HepG2 (cell line): ENCODE measurements around the gene PBLD. TPM values are rescaled to one million over a fixed set of nuclear protein-coding genes. Genes with fewer than 3 reads are reported as not detected.

Experiments used
- AGO1 ChIP-seq: fragments of 200-400 bp; formaldehyde crosslinking; IDR thresholded peaks from 2 replicates; pipeline ENCODE4 v1.6.1; 2017; ENCODE audit warnings: mild to moderate bottlenecking, low read depth, low read length, moderate library complexity; ENCODE audit not compliant: poor library complexity, severe bottlenecking
- BCL6 ChIP-seq: IDR thresholded peaks from 2 replicates; pipeline ENCODE4 v1.6.1; 2016; ENCODE audit warnings: missing genetic modification reagents, missing compliant biosample characterization
- DNMT1 ChIP-seq: sonication (generic); formaldehyde crosslinking; IDR thresholded peaks from 2 replicates; pipeline ENCODE4 v1.5.1; 2020; ENCODE audit warnings: mild to moderate bottlenecking, missing genetic modification reagents
- GATAD1 ChIP-seq: IDR thresholded peaks from 2 replicates; pipeline ENCODE4 v1.6.1; 2016; ENCODE audit warnings: missing genetic modification reagents, missing compliant biosample characterization
- KLF12 ChIP-seq: sonication (generic); formaldehyde crosslinking; IDR thresholded peaks from 2 replicates; pipeline ENCODE4 v1.4.0; 2020; ENCODE audit warnings: missing genetic modification reagents, borderline replicate concordance
- MTF2 ChIP-seq: sonication (generic); formaldehyde crosslinking; IDR thresholded peaks from 2 replicates; pipeline ENCODE4 v1.5.0; 2020; ENCODE audit warnings: missing genetic modification reagents, borderline replicate concordance
- RFX1 ChIP-seq: fragments of 450-650 bp; IDR thresholded peaks from 2 replicates; pipeline ENCODE4 v1.6.1; 2017
- SALL1 ChIP-seq: sonication (generic); formaldehyde crosslinking; IDR thresholded peaks from 2 replicates; pipeline ENCODE4 v1.8.0; 2022; ENCODE audit warnings: mild to moderate bottlenecking, missing genetic modification reagents
- ZBTB34 ChIP-seq: sonication (generic); formaldehyde crosslinking; IDR thresholded peaks from 2 replicates; pipeline ENCODE4 v1.8.0; 2022; ENCODE audit warnings: mild to moderate bottlenecking, missing genetic modification reagents
- ZNF121 ChIP-seq: sonication (generic); formaldehyde crosslinking; IDR thresholded peaks from 2 replicates; pipeline ENCODE4 v1.5.0; 2020; ENCODE audit warnings: mild to moderate bottlenecking, missing genetic modification reagents
- ZNF44 ChIP-seq: sonication (generic); formaldehyde crosslinking; IDR thresholded peaks from 2 replicates; pipeline ENCODE4 v1.5.1; 2020; ENCODE audit warnings: mild to moderate bottlenecking, missing genetic modification reagents
- ZNF510 ChIP-seq: sonication (generic); formaldehyde crosslinking; IDR thresholded peaks from 2 replicates; pipeline ENCODE4 v1.4.0; 2020; ENCODE audit warnings: low read depth, mild to moderate bottlenecking, missing genetic modification reagents
- ZNF772 ChIP-seq: sonication (generic); formaldehyde crosslinking; IDR thresholded peaks from 2 replicates; pipeline ENCODE4 v1.5.0; 2020; ENCODE audit warnings: mild to moderate bottlenecking, missing genetic modification reagents
- polyA plus RNA-seq, 8 experiments: library from polyadenylated mRNA; depleted of rRNA in 3 of 8; stranded (reverse) in 7 of 8; unstranded in 1 of 8; fragments of >200 nt; fragmentation: Illumina TruSeq in 4 of 8; extraction: Trizol in 4 of 8; gene quantifications; 2 replicates each; pipeline versions ENCODE4 v1.2.1 to v1.2.3, GENCODE V29; 2011 to 2016; ENCODE audit warnings: low read depth in 4 of 8, missing spikeins in 1 of 8, mixed read lengths in 1 of 8; ENCODE audit not compliant: insufficient read depth in 1 of 8
- total RNA-seq, 5 experiments: library from RNA; depleted of rRNA; stranded (reverse); fragments of >200 nt; fragmentation: Illumina TruSeq; extraction: Trizol; gene quantifications; 2 replicates each; pipeline ENCODE4 v1.2.3, GENCODE V29; 2016; ENCODE audit warnings: low read depth in 1 of 5
- TF ChIP-seq, protein P1 (sequence below): sonication (generic); formaldehyde crosslinking; IDR thresholded peaks from 2 replicates; pipeline ENCODE4 v1.8.1; 2022; ENCODE audit warnings: low read depth, mild to moderate bottlenecking, missing genetic modification reagents
- TF ChIP-seq, protein P2 (sequence below): sonication (generic); formaldehyde crosslinking; IDR thresholded peaks from 2 replicates; pipeline ENCODE4 v1.4.0; 2020; ENCODE audit warnings: low read depth, mild to moderate bottlenecking, missing genetic modification reagents
- TF ChIP-seq, protein P3 (sequence below): sonication (generic); formaldehyde crosslinking; IDR thresholded peaks from 2 replicates; pipeline ENCODE4 v1.9.0; 2021; ENCODE audit warnings: missing genetic modification reagents, borderline replicate concordance
- TF ChIP-seq, protein P4 (sequence below): fragments of 450-650 bp; IDR thresholded peaks from 2 replicates; pipeline ENCODE4 v1.6.1; 2017; ENCODE audit warnings: mild to moderate bottlenecking
- TF ChIP-seq, protein P5 (sequence below): sonication (generic); formaldehyde crosslinking; IDR thresholded peaks from 2 replicates; pipeline ENCODE4 v1.4.0; 2020; ENCODE audit warnings: mild to moderate bottlenecking, missing genetic modification reagents

Gene PBLD
- total and polyA plus RNA-seq, 2 of the 13 experiments (the other 11 are each of a cell fraction or from before 2014, with no cell fraction given): 0.42 to 3.1 TPM

DNA sequence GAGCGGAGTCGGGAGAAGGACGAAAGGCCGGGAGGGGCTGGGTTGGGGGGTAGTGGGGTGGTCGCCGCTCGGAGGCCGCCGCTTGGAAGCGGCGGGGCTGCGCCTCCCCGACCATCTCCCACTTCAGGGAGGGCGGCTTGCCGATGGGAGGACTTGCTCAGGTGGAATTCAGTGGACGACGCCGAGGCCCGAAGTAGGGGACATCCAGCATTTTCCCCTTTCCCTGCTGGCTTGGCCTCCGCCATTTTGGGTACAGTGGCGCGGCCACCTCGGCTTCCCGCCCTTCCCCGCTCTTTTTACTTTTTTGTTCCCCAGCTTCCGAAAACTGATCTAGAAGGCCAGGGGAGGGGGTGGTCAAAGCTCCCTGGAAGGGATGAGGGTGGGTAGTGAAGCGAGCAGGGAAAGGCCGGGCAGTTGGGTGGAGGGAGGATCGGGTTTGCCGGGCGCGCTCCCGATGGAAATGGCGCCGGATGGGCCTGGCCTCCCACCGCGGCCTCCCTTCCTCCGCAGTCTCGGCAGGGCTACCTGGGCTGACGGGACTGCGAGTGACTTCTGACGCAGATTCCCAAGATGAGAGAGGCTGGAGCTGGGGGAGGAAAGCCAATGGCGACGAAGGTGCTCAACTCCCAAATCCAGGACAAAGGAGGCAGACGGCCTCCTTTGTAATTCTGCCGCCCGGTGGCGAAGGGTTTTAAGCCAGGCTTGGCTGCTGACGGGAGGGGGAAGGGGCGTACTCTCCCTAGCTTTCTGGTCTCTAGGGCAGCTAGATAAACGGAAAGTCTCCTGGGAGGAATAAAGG, at the start of gene PBLD (continued):
- TF ChIP-seq AGO1 (peak; percentile 67), MTF2 (CRISPR knock-in tag) (no peak), ZNF121 (CRISPR knock-in tag) (no peak), DNMT1 (no peak), RFX1 (no peak), ZNF772 (CRISPR knock-in tag) (no peak), ZNF510 (CRISPR knock-in tag) (0 out of 2 replicates have a peak, but pooled peaks have one; percentile 17), ZBTB34 (CRISPR knock-in tag) (no peak), ZNF44 (CRISPR knock-in tag) (no peak), BCL6 (CRISPR knock-in tag) (no peak), SALL1 (CRISPR knock-in tag) (peak; percentile 60; the same call in 1 of the 2 replicates), GATAD1 (peak; percentile 49; the same call in 1 of the 2 replicates), KLF12 (CRISPR knock-in tag) (no peak)
- TF ChIP-seq, protein P1, sequence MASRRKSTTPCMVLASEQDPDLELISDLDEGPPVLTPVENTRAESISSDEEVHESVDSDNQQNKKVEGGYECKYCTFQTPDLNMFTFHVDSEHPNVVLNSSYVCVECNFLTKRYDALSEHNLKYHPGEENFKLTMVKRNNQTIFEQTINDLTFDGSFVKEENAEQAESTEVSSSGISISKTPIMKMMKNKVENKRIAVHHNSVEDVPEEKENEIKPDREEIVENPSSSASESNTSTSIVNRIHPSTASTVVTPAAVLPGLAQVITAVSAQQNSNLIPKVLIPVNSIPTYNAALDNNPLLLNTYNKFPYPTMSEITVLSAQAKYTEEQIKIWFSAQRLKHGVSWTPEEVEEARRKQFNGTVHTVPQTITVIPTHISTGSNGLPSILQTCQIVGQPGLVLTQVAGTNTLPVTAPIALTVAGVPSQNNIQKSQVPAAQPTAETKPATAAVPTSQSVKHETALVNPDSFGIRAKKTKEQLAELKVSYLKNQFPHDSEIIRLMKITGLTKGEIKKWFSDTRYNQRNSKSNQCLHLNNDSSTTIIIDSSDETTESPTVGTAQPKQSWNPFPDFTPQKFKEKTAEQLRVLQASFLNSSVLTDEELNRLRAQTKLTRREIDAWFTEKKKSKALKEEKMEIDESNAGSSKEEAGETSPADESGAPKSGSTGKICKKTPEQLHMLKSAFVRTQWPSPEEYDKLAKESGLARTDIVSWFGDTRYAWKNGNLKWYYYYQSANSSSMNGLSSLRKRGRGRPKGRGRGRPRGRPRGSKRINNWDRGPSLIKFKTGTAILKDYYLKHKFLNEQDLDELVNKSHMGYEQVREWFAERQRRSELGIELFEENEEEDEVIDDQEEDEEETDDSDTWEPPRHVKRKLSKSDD (CRISPR knock-in tag): no peak
- TF ChIP-seq, protein P2, sequence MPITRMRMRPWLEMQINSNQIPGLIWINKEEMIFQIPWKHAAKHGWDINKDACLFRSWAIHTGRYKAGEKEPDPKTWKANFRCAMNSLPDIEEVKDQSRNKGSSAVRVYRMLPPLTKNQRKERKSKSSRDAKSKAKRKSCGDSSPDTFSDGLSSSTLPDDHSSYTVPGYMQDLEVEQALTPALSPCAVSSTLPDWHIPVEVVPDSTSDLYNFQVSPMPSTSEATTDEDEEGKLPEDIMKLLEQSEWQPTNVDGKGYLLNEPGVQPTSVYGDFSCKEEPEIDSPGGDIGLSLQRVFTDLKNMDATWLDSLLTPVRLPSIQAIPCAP: no peak
- TF ChIP-seq, protein P3, sequence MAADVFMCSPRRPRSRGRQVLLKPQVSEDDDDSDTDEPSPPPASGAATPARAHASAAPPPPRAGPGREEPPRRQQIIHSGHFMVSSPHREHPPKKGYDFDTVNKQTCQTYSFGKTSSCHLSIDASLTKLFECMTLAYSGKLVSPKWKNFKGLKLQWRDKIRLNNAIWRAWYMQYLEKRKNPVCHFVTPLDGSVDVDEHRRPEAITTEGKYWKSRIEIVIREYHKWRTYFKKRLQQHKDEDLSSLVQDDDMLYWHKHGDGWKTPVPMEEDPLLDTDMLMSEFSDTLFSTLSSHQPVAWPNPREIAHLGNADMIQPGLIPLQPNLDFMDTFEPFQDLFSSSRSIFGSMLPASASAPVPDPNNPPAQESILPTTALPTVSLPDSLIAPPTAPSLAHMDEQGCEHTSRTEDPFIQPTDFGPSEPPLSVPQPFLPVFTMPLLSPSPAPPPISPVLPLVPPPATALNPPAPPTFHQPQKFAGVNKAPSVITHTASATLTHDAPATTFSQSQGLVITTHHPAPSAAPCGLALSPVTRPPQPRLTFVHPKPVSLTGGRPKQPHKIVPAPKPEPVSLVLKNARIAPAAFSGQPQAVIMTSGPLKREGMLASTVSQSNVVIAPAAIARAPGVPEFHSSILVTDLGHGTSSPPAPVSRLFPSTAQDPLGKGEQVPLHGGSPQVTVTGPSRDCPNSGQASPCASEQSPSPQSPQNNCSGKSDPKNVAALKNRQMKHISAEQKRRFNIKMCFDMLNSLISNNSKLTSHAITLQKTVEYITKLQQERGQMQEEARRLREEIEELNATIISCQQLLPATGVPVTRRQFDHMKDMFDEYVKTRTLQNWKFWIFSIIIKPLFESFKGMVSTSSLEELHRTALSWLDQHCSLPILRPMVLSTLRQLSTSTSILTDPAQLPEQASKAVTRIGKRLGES (CRISPR knock-in tag): no peak
- TF ChIP-seq, protein P4, sequence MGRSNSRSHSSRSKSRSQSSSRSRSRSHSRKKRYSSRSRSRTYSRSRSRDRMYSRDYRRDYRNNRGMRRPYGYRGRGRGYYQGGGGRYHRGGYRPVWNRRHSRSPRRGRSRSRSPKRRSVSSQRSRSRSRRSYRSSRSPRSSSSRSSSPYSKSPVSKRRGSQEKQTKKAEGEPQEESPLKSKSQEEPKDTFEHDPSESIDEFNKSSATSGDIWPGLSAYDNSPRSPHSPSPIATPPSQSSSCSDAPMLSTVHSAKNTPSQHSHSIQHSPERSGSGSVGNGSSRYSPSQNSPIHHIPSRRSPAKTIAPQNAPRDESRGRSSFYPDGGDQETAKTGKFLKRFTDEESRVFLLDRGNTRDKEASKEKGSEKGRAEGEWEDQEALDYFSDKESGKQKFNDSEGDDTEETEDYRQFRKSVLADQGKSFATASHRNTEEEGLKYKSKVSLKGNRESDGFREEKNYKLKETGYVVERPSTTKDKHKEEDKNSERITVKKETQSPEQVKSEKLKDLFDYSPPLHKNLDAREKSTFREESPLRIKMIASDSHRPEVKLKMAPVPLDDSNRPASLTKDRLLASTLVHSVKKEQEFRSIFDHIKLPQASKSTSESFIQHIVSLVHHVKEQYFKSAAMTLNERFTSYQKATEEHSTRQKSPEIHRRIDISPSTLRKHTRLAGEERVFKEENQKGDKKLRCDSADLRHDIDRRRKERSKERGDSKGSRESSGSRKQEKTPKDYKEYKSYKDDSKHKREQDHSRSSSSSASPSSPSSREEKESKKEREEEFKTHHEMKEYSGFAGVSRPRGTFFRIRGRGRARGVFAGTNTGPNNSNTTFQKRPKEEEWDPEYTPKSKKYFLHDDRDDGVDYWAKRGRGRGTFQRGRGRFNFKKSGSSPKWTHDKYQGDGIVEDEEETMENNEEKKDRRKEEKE: no peak
- TF ChIP-seq, protein P5, sequence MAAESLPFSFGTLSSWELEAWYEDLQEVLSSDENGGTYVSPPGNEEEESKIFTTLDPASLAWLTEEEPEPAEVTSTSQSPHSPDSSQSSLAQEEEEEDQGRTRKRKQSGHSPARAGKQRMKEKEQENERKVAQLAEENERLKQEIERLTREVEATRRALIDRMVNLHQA (CRISPR knock-in tag): no peak
